ENCODE results near the gene HES6.

DNA sequence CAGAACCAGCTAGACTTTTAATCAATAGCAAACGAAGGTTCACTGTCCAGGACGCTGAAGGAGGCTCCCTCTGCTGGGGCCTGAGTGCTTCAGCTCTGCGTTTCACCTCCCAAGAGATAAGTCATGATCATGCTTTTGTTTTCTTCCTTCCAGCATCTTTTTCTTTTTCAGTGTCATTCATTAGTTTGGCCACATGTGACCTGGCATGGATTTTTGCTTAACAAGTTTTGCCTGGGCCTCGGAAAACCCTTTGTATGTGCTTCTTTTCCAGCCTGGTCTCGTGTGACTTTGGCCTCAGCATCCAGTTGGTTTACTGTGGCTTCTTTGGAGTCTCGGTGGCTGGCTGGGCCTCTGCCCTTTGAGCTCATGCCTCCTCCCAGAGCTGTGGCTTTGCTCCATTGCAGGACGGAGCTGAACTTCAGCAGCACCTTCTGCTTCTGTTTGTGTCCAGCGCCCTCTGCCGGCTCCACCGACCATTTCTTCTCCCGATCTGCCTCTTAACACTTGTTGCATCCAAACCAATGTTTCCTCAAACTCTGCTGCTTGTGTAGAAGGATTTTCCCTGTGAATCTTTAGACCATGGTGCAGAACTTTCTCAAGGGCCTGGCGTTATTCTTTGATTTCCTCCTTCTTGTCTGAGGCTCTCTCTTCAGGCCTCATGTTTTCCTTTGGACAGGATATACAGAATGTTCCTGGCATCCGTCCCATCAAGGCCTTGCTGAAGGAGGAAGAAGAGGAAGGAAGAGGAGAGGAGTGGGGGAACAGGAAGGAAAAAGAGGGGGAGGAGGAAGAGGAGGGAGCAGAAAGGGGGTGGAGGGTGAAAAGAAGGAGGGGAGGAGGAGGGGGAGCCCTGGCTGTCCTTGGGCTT is 23.6 kb upstream of the HES6 start:
- TF ChIP-seq, protein P1, sequence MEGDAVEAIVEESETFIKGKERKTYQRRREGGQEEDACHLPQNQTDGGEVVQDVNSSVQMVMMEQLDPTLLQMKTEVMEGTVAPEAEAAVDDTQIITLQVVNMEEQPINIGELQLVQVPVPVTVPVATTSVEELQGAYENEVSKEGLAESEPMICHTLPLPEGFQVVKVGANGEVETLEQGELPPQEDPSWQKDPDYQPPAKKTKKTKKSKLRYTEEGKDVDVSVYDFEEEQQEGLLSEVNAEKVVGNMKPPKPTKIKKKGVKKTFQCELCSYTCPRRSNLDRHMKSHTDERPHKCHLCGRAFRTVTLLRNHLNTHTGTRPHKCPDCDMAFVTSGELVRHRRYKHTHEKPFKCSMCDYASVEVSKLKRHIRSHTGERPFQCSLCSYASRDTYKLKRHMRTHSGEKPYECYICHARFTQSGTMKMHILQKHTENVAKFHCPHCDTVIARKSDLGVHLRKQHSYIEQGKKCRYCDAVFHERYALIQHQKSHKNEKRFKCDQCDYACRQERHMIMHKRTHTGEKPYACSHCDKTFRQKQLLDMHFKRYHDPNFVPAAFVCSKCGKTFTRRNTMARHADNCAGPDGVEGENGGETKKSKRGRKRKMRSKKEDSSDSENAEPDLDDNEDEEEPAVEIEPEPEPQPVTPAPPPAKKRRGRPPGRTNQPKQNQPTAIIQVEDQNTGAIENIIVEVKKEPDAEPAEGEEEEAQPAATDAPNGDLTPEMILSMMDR (IDR thresholded peaks at IDR 0.05; ENCODE audit: poor library complexity): peak; percentile 82
- TF ChIP-seq EZH2 (IDR thresholded peaks at IDR 0.05; ENCODE audit: borderline replicate concordance): no peak

Measured in hepatocyte (in vitro differentiated cells).